Natural killer cell (primary cell): Measurements from ENCODE around the gene WWC2. TPM values are rescaled to one million over a fixed set of nuclear protein-coding genes. Genes with fewer than 3 reads are reported as not detected.
A peak's percentile ranks its signal among the peaks of the same experiment; 100 is the strongest.

Source experiments
- ATAC-seq, 3 donors: fragments of 150-1000 bp in 2 of 3; fragments of 200-7000 bp in 1 of 3; cut with Tn5 transposase; 1 replicate in 1 of 3; 2 replicates in 2 of 3; pipeline ENCODE4 v1.10.0; 2021; ENCODE audit warnings: mild to moderate bottlenecking in 2 of 3, moderate library complexity in 2 of 3
- DNase-seq, 2 donors: peaks; one replicate each; pipeline versions ENCODE4 v3.0.0 to v3.0.0-alpha.2; 2013 to 2021; ENCODE audit warnings: mixed read lengths in 1 of 2
- H3K27ac ChIP-seq: one replicate; pipeline ENCODE4 v1.5.1; 2013; ENCODE audit warnings: mild to moderate bottlenecking, low read length
- H3K27me3 ChIP-seq: one replicate; pipeline ENCODE4 v1.6.1; 2013; ENCODE audit warnings: low read length; ENCODE audit not compliant: control insufficient read depth, insufficient read depth
- H3K36me3 ChIP-seq: one replicate; pipeline ENCODE4 v1.6.1; 2013; ENCODE audit warnings: low read length; ENCODE audit not compliant: control insufficient read depth, insufficient read depth
- H3K4me1 ChIP-seq: one replicate; pipeline ENCODE4 v1.6.1; 2013; ENCODE audit warnings: low read length; ENCODE audit not compliant: control insufficient read depth, insufficient read depth
- H3K4me3 ChIP-seq: one replicate; pipeline ENCODE4 v1.5.1; 2013; ENCODE audit warnings: low read length
- H3K9me3 ChIP-seq: one replicate; pipeline ENCODE4 v1.6.1; 2013; ENCODE audit warnings: low read length; ENCODE audit not compliant: control insufficient read depth, insufficient read depth
- H3K27ac Mint-ChIP-seq, 2 donors: one replicate each; pipeline ENCODE4 v1.8.0; 2022; ENCODE audit warnings: mild to moderate bottlenecking in 2 of 2, mixed read lengths in 2 of 2, moderate library complexity in 1 of 2
- H3K27me3 Mint-ChIP-seq, 2 donors: one replicate each; pipeline ENCODE4 v1.8.0; 2022; ENCODE audit warnings: low read depth in 2 of 2, mixed read lengths in 2 of 2
- H3K36me3 Mint-ChIP-seq: one replicate; pipeline ENCODE4 v1.8.0; 2022; ENCODE audit warnings: mixed read lengths
- H3K4me1 Mint-ChIP-seq, 2 donors: one replicate each; pipeline ENCODE4 v1.8.0; 2022; ENCODE audit warnings: mixed read lengths in 2 of 2
- H3K4me3 Mint-ChIP-seq: one replicate; pipeline ENCODE4 v1.8.0; 2022; ENCODE audit warnings: mild to moderate bottlenecking, moderate library complexity, mixed read lengths
- H3K9me3 Mint-ChIP-seq, 2 donors: one replicate each; pipeline ENCODE4 v1.8.0; 2022; ENCODE audit warnings: mixed read lengths in 2 of 2
- CTCF ChIP-seq: fragments of 200-600 bp; IDR thresholded peaks from one replicate; pipeline ENCODE4 v1.8.0; 2022; ENCODE audit warnings: antibody characterized with exemption
- WGBS: methylation state at CpG from one replicate; pipeline ENCODE4 v1.1.7; 2013; ENCODE audit warnings: missing lambda C conversion rate; ENCODE audit not compliant: insufficient coverage; 5-methylcytosine and 5-hydroxymethylcytosine counted together
- intact Hi-C: fragments of 100-400 bp; cut with micrococcal nuclease; formaldehyde crosslinking; loops from one replicate; pipeline ENCODE4 v1.14.2; 2022
- total RNA-seq, 4 donors: library from RNA; stranded (reverse); fragments of 120-200 nt in 1 of 4; gene quantifications; one replicate each; pipeline versions ENCODE4 v1.2.3 to v1.2.4, GENCODE V29; 2013 to 2022

WWC2 gene
- total RNA-seq, 3 donors from 2014 or later (not counting 1 experiment from before 2014, with no cell fraction given), result 8.2 to 22.7 (median 9.2) TPM

- ATAC-seq (peak; percentile 57 to 76 (median 75)), DNase-seq (peak; percentile 41 to 47)
- 25% methylated on average over 43 of the region's 43 CpGs for WGBS
- Histone ChIP-seq H3K27me3 (peaks cover 3% of the 10 kb centered on the region), H3K4me1 (peaks cover 16% of the 10 kb centered on the region), H3K36me3 (no peaks in the 10 kb centered on the region), H3K4me3 (no peak overlapping the region), H3K9me3 (no peaks in the 10 kb centered on the region), H3K27ac (no peak overlapping the region)
- Mint-ChIP-seq H3K27ac (peak overlapping the region; percentile 57 to 87), H3K4me1 (peaks cover 12 to 13% of the 10 kb centered on the region in 2 donors), H3K36me3 (no peaks in the 10 kb centered on the region), H3K27me3 (peaks cover 8 to 14% of the 10 kb centered on the region in 2 donors), H3K9me3 (no peaks in the 10 kb centered on the region), H3K4me3 (peak overlapping the region; percentile 84)
- intact Hi-C loops, result loop anchor here (2.0 kb wide), 1 partner anchor 347 kb away; the partner anchor contains the start of gene CDKN2AIP
- no peak for TF ChIP-seq CTCF
These were observed 1.6 kb upstream of the WWC2 start for GRCh38 chr4:183097231-183098018.

DNA sequence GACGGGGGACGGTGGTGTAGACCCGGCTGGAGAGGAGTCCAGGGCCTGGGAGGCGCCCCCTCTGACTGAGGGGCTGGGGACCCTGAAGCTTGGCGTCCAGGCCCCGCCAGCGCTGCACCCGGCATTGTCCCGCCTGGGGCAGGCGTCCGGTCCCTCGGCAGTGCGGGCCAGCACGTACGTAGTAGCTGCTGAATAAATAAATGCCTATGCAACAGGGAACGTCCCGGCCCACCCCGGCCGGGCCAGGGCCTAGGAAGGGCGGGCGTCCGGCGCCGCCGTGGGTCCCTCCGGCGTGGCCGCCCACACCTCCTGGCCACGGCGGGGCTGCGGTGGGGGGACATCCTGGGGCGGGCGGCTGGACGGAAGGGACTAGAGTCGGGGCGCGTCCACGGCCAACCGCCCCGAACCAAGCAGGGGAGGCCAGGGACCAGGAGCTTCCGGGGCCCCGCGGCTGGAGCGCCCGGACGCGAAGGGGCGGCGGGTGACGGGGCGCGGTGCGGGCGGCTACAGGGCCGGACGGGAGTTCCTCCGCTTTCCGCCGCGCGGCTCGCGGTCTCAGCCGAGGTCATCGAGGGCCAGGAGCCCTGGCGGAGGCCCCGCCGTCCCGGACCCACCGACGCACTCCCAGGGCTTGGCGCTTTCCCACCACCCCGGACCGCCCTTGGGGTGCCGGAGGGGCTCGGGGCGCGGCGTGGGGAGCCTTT, 886 bp upstream of the WWC2 start:
- no peak for TF ChIP-seq CTCF
- WGBS, result 2% methylated on average over 79 of the region's 79 CpGs
- H3K27ac ChIP-seq, result peak overlapping the region; percentile 42

DNA sequence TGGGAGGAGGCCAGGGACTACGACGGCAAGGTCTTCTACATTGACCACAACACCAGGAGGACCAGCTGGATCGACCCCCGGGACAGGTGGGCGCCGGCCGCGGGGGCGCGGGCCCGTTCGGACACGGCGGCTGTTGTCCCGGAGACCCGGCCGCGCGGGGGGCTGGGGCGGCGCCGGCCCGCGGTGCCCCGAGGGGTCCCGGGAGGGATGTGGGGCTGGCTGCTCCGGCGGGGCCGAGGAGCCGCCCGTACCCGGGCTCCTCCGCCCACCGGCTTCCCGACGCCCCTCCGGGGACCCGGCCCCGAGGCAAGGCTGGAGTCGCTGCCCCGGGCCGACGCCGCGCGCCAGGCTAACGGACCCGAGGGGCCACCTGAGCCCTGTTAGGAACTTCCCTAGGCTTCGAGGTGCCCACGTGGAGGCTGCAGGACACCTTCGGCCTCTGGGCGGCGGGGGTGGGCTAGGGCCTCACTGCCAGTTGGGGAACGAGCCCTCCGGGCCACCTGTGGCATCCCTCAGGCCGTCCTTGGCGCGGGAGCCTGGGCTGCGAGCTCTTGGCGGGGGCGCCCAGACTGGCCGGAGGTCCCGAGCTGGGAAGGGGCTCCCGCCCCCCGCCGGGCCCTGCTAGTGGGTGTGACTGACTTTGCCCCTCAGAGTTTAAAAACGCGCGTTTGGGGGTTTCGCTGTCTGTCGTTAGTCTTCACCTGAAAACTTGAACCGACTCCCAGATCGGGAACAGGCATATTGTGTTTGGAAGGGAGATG, 660 bp downstream of the WWC2 start:
- no peak for ATAC-seq
- TF ChIP-seq CTCF, result no peak
- Mint-ChIP-seq H3K27ac (no peak overlapping the region), H3K9me3 (no peaks in the 10 kb centered on the region), H3K4me1 (peaks cover 12 to 13% of the 10 kb centered on the region in 2 donors), H3K27me3 (peaks cover 8 to 15% of the 10 kb centered on the region in 2 donors), H3K36me3 (no peaks in the 10 kb centered on the region), H3K4me3 (peak overlapping the region; percentile 75)
- H3K9me3 ChIP-seq, result no peaks in the 10 kb centered on the region
- 5% methylated on average over 73 of the region's 73 CpGs for WGBS
- peak overlapping the region; percentile 16 for H3K4me3 ChIP-seq
- peaks cover 16% of the 10 kb centered on the region for H3K4me1 ChIP-seq
- no peak overlapping the region for H3K27ac ChIP-seq
- DNase-seq, result peak; percentile 13 to 19
- peaks cover 3% of the 10 kb centered on the region for H3K27me3 ChIP-seq
- H3K36me3 ChIP-seq, result no peaks in the 10 kb centered on the region
- intact Hi-C loops, result loop anchor here (2.0 kb wide), 1 partner anchor 345 kb away; the partner anchor contains the start of gene CDKN2AIP

More for the DNA sequence above, 886 bp upstream of the WWC2 start:
- H3K9me3 ChIP-seq, result no peaks in the 10 kb centered on the region
- peak overlapping the region; percentile 84 for H3K4me3 Mint-ChIP-seq
- peaks cover 16% of the 10 kb centered on the region for H3K4me1 ChIP-seq
- intact Hi-C loops, result loop anchor here (2.0 kb wide), 1 partner anchor 347 kb away; the partner anchor contains the start of gene CDKN2AIP
- DNase-seq (peak; percentile 40 to 46), ATAC-seq (peak; percentile 27 to 47 (median 29))
- peaks cover 8 to 15% of the 10 kb centered on the region in 2 donors for H3K27me3 Mint-ChIP-seq
- peaks cover 12 to 13% of the 10 kb centered on the region in 2 donors for H3K4me1 Mint-ChIP-seq
- H3K36me3 Mint-ChIP-seq, result no peaks in the 10 kb centered on the region
- H3K36me3 ChIP-seq, result no peaks in the 10 kb centered on the region
- H3K9me3 Mint-ChIP-seq, result no peaks in the 10 kb centered on the region
- H3K4me3 ChIP-seq, result peak overlapping the region; percentile 74
- H3K27ac Mint-ChIP-seq, result peak overlapping the region; percentile 57 to 87
- peaks cover 3% of the 10 kb centered on the region for H3K27me3 ChIP-seq
